ENCODE results near the gene ACAP3. TPM values are rescaled to one million over a fixed set of nuclear protein-coding genes. Genes with fewer than 3 reads are reported as not detected.

Gene ACAP3
- total RNA-seq, 6 experiments from 2014 or later = 39.4 to 50.8 (median 42.6) TPM

DNA sequence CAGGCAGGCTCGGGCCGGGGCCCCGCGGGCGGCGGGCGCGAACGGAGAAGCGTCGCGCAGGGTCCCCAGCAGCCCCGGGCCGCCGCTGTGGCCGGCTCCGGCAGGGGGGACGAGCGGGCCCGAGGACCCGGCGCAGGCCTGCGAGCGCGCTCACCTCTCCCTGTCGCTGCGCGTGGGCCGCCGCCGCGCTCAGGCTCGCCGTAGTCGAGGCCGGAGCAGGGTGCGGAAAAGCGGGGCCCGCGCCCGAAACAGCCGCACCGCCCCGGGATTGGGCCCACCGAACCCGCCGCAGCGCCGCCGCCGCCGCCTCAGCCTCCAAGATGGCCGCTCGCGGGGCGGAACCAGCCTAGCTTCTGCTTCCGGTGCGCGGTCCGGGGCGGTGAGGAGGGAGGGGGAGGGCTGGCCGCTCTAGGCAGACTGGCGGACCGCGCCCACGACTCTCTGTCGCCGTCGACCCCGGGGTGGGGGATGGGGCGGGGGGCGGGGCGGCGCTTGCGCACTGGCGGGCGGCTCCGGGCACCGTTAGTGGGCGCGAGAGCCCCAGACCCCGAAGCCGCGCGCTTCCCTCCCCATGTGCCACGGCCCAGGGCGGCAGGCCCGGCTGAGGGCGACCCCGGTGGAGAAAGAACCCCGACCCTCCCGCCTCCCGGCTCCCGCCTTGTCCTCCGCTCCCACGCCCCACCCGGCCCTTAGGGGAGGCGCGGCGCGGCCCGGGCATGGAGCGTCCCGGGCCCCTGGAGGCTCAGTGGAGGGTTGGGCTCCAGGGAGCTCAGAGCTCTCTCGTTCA is 34.0 kb downstream of the ACAP3 start, which contains the start of gene UBE2J2:
UBE2J2 (minus strand) TSS at position 343 of the 787 bp plus-strand sequence. CDS start 5,862 bp downstream, outside the sequence.
- TF ChIP-seq, protein P1, sequence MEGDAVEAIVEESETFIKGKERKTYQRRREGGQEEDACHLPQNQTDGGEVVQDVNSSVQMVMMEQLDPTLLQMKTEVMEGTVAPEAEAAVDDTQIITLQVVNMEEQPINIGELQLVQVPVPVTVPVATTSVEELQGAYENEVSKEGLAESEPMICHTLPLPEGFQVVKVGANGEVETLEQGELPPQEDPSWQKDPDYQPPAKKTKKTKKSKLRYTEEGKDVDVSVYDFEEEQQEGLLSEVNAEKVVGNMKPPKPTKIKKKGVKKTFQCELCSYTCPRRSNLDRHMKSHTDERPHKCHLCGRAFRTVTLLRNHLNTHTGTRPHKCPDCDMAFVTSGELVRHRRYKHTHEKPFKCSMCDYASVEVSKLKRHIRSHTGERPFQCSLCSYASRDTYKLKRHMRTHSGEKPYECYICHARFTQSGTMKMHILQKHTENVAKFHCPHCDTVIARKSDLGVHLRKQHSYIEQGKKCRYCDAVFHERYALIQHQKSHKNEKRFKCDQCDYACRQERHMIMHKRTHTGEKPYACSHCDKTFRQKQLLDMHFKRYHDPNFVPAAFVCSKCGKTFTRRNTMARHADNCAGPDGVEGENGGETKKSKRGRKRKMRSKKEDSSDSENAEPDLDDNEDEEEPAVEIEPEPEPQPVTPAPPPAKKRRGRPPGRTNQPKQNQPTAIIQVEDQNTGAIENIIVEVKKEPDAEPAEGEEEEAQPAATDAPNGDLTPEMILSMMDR (IDR thresholded peaks at IDR 0.05) = peak; percentile 6; the same call in 1 of the 2 replicates

DNA sequence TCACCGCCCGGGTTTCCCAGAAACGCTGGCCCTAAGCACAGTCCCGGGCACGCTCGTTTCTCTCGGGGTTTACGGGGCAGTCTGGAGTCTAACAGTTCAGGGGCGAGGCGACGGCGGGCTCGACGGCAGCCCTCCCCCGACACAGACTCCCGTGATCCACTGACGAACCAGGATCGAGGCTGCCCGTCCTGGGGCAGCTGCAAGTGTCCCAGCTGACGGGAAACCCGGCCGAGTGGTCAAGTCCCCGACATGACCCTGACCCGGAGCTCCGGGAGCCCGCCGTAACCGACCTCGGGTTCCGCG is 34.6 kb downstream of the ACAP3 start:
- Mint-ChIP-seq H3K27me3 (ENCODE audit: insufficient read depth) (peaks cover 4% of the 10 kb centered on the region), H3K4me3 (peak overlapping the region; percentile 91), H3K36me3 (ENCODE audit: low read depth) (peaks cover 34% of the 10 kb centered on the region), H3K27ac (peak overlapping the region; percentile 89), H3K4me1 (ENCODE audit: low read depth) (peaks cover 39% of the 10 kb centered on the region), H3K9me3 (no peaks in the 10 kb centered on the region)
- TF ChIP-seq, protein P1 (IDR thresholded peaks at IDR 0.05) = no peak
- DNase-seq = no peak

More for the DNA sequence above, 34.0 kb downstream of the ACAP3 start, which contains the start of gene UBE2J2:
- H3K9me3 Mint-ChIP-seq = no peaks in the 10 kb centered on the region
- H3K36me3 Mint-ChIP-seq (ENCODE audit: low read depth) = peaks cover 34% of the 10 kb centered on the region
- peak within 1 kb of the TSS; percentile 89 for H3K27ac Mint-ChIP-seq
- peak within 1 kb of the TSS; percentile 91 for H3K4me3 Mint-ChIP-seq
- DNase-seq = peak; percentile 82
- peaks cover 39% of the 10 kb centered on the region for H3K4me1 Mint-ChIP-seq (ENCODE audit: low read depth)
- H3K27me3 Mint-ChIP-seq (ENCODE audit: insufficient read depth) = peaks cover 2% of the 10 kb centered on the region

DNA sequence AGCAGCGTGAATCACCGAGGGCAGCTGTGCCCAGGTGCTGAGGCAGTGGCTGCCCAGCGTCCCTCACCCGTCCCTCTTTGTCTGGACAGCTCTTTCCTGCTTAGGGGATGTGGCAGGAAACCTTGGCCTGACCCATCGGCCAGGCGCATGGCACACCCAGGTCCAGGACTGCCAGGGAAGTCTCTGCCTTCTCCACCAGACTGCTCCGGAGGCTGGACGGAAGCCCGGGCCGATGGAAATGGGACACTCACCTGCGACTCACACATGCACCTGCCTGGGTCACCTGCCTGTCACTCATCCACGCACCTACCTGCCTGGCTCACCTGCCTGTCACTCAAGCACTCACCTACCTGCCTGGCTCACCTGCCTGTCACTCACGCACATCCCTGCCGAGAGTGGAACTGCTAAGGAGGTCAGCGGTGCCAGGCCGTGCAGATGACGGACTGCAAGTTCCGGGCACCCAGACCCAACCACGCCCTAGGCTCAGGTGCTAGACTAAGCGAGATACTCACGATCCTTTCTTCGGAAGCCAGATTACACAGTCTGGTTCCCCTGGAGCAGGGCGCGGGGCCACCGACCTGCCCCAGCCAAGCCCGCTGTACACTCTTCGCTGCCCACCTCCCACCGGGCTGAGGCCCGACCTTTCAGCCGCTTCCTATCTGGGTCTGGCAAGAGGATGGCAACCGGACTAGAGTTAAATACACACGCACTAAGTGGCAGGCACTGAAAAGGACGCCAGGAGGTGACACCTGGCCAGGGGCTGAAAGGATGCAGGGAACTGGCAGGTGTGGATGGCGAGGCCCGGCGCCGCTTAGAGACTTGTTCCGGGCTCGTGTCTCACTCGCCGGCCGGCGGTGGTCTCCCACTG is 35.2 kb downstream of the ACAP3 start:
- H3K27me3 Mint-ChIP-seq (ENCODE audit: insufficient read depth) = peaks cover 4% of the 10 kb centered on the region
- TF ChIP-seq, protein P1 (IDR thresholded peaks at IDR 0.05) = no peak
- H3K4me1 Mint-ChIP-seq (ENCODE audit: low read depth) = peaks cover 39% of the 10 kb centered on the region
- peaks cover 34% of the 10 kb centered on the region for H3K36me3 Mint-ChIP-seq (ENCODE audit: low read depth)
- DNase-seq = no peak
- no peaks in the 10 kb centered on the region for H3K9me3 Mint-ChIP-seq
- H3K4me3 Mint-ChIP-seq = peak overlapping the region; percentile 91
- peak overlapping the region; percentile 89 for H3K27ac Mint-ChIP-seq

DNA sequence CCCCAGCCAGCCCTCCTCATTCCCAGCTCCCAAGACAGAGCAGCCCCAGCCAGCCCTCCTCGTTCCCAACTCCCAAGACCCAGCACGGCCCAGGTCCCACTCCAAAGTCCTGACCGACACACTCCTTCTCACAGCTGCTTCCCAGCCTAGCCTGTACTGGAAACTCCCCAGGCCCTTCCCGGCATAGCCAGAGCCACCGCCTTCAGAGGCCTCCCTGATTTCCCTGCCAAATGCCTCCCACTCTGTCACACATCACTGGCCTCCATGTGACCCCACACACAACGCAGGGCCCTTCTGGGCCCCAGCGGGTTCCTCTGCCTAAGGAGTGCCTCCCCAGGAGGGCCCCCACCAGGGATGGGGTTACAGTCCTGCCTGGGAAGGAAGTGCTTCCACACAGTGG is 36.9 kb downstream of the ACAP3 start:
- Mint-ChIP-seq H3K27ac (peak overlapping the region; percentile 84), H3K4me3 (peak overlapping the region; percentile 81), H3K4me1 (ENCODE audit: low read depth) (peaks cover 49% of the 10 kb centered on the region), H3K27me3 (ENCODE audit: insufficient read depth) (peaks cover 5% of the 10 kb centered on the region), H3K36me3 (ENCODE audit: low read depth) (peaks cover 38% of the 10 kb centered on the region), H3K9me3 (no peaks in the 10 kb centered on the region)
- TF ChIP-seq, protein P1 (IDR thresholded peaks at IDR 0.05) = no peak
- DNase-seq = no peak

DNA sequence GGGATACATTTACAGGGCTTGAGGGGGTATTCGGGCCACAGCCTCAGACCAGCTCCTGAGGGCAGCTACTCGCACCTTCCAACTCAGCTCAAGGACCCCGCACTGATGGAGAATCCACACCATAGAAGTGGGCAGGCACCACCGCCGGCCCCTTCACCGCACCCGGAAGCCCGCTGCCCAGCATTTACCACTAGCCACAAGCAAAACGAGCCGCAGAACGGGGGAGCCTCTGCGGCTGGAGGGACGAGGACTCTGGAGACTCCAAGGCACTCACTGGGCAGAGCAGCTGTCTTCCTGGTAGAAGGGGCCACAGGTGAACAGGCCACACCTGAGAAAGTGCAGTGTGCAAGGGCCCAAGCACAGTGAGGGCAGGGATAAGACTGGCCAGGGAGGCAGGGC is 39.4 kb downstream of the ACAP3 start:
- no peak overlapping the region for H3K27ac Mint-ChIP-seq

More for the DNA sequence above, 39.4 kb downstream of the ACAP3 start:
- H3K4me1 Mint-ChIP-seq (ENCODE audit: low read depth) = peaks cover 64% of the 10 kb centered on the region
- peaks cover 44% of the 10 kb centered on the region for H3K36me3 Mint-ChIP-seq (ENCODE audit: low read depth)
- no peak overlapping the region for H3K4me3 Mint-ChIP-seq
- peaks cover 10% of the 10 kb centered on the region for H3K27me3 Mint-ChIP-seq (ENCODE audit: insufficient read depth)
- TF ChIP-seq, protein P1 (IDR thresholded peaks at IDR 0.05) = no peak
- no peak for DNase-seq
- H3K9me3 Mint-ChIP-seq = no peaks in the 10 kb centered on the region
